PFSK-1 (cell line): ENCODE results near the gene HES5.

ENCODE experiments used
- POLR2AphosphoS5 ChIP-seq: IDR thresholded peaks from 2 replicates; pipeline ENCODE4 v1.6.1; 2012; ENCODE audit warnings: low read depth, mild to moderate bottlenecking, control low read depth, low read length, moderate library complexity
- TAF1 ChIP-seq: IDR thresholded peaks from 2 replicates; pipeline ENCODE4 v1.6.1; 2012; ENCODE audit warnings: low read length, control low read depth, borderline replicate concordance; ENCODE audit not compliant: insufficient read depth
- TF ChIP-seq, protein P1 (sequence below), 2 experiments: IDR thresholded peaks; 2 replicates each; pipeline versions ENCODE4 v1.6.1 to v1.8.0; 2011 to 2012; ENCODE audit warnings: low read depth in 2 of 2, low read length in 2 of 2, control low read depth in 1 of 2, inconsistent platforms in 1 of 2, mild to moderate bottlenecking in 1 of 2, moderate library complexity in 1 of 2; ENCODE audit not compliant: insufficient read depth in 1 of 2

DNA sequence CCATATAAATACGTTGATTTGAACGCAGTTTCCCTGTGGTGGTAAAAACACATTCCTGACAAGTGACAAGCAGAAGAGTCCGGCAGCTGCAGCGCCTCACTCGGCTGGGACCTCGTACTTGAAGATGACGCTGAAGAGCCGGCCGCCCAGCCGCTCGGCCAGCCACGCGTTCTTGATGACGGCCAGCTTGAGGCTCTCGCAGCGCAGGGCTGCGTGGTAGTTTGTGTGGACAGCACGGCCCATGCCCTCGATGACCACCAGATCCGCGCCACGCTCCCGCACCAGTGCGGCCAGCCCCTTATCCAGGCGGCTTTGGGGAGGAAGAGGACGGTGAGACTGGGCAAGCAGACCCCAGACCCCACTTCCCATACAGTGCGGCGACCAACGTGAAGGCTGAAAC, 21.3 kb downstream of the HES5 start:
- TF ChIP-seq TAF1 (no peak), POLR2AphosphoS5 (no peak)
- TF ChIP-seq, protein P1, sequence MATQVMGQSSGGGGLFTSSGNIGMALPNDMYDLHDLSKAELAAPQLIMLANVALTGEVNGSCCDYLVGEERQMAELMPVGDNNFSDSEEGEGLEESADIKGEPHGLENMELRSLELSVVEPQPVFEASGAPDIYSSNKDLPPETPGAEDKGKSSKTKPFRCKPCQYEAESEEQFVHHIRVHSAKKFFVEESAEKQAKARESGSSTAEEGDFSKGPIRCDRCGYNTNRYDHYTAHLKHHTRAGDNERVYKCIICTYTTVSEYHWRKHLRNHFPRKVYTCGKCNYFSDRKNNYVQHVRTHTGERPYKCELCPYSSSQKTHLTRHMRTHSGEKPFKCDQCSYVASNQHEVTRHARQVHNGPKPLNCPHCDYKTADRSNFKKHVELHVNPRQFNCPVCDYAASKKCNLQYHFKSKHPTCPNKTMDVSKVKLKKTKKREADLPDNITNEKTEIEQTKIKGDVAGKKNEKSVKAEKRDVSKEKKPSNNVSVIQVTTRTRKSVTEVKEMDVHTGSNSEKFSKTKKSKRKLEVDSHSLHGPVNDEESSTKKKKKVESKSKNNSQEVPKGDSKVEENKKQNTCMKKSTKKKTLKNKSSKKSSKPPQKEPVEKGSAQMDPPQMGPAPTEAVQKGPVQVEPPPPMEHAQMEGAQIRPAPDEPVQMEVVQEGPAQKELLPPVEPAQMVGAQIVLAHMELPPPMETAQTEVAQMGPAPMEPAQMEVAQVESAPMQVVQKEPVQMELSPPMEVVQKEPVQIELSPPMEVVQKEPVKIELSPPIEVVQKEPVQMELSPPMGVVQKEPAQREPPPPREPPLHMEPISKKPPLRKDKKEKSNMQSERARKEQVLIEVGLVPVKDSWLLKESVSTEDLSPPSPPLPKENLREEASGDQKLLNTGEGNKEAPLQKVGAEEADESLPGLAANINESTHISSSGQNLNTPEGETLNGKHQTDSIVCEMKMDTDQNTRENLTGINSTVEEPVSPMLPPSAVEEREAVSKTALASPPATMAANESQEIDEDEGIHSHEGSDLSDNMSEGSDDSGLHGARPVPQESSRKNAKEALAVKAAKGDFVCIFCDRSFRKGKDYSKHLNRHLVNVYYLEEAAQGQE (IDR thresholded peaks at IDR 0.05; ENCODE audit: insufficient read depth in 1 of 2, low read depth in 2 of 2, low read length in 2 of 2): no peak
